Liver (tissue), 9 donors: ENCODE measurements around the gene AP2A2. TPM values are rescaled to one million over a fixed set of nuclear protein-coding genes. Genes with fewer than 3 reads are reported as not detected.
A peak's percentile ranks its signal among the peaks of the same experiment; 100 is the strongest.

Experiments used
- DNase-seq: peaks from one replicate; pipeline ENCODE4 v3.0.0-alpha.2; 2017; ENCODE audit warnings: low spot score
- H3K27ac ChIP-seq, 2 donors: one replicate each; pipeline ENCODE4 v1.7.0; 2013; ENCODE audit warnings: inconsistent platforms in 2 of 2, low read length in 2 of 2, control low read depth in 1 of 2, low read depth in 1 of 2, mild to moderate bottlenecking in 1 of 2
- H3K27me3 ChIP-seq, 4 donors: one replicate each; pipeline versions ENCODE4 v1.6.1 to v1.7.0; 2013; ENCODE audit warnings: low read length in 3 of 4, inconsistent platforms in 1 of 4, mild to moderate bottlenecking in 1 of 4, moderate library complexity in 1 of 4; ENCODE audit not compliant: control insufficient read depth in 4 of 4, insufficient read depth in 4 of 4
- H3K36me3 ChIP-seq, 4 donors: one replicate each; pipeline versions ENCODE4 v1.6.1 to v1.7.0; 2013; ENCODE audit warnings: low read length in 3 of 4, mild to moderate bottlenecking in 3 of 4, low read depth in 1 of 4, moderate library complexity in 1 of 4; ENCODE audit not compliant: control insufficient read depth in 4 of 4, insufficient read depth in 3 of 4
- H3K4me1 ChIP-seq, 4 donors: one replicate each; pipeline versions ENCODE4 v1.6.1 to v1.7.0; 2013; ENCODE audit warnings: low read length in 3 of 4, mild to moderate bottlenecking in 3 of 4, moderate library complexity in 1 of 4; ENCODE audit not compliant: control insufficient read depth in 4 of 4, insufficient read depth in 4 of 4
- H3K4me3 ChIP-seq, 3 donors: one replicate each; pipeline versions ENCODE4 v1.6.1 to v1.7.0; 2013; ENCODE audit warnings: low read length in 3 of 3, control low read depth in 1 of 3, low read depth in 1 of 3, mild to moderate bottlenecking in 1 of 3
- H3K9ac ChIP-seq, 2 donors: one replicate each; pipeline ENCODE4 v1.7.0; 2013; ENCODE audit warnings: low read length in 2 of 2, mild to moderate bottlenecking in 2 of 2, moderate library complexity in 2 of 2, control low read depth in 1 of 2, low read depth in 1 of 2
- H3K9me3 ChIP-seq, 4 donors: one replicate each; pipeline versions ENCODE4 v1.6.1 to v1.7.0; 2013; ENCODE audit warnings: low read length in 3 of 4; ENCODE audit not compliant: control insufficient read depth in 4 of 4
- CTCF ChIP-seq: fragments of 150-350 bp; IDR thresholded peaks from 2 replicates; pipeline ENCODE4 v1.5.1; 2017; ENCODE audit warnings: improper control_type of control experiment, low read depth, low read length; ENCODE audit not compliant: missing input control
- FOXA1 ChIP-seq: IDR thresholded peaks from 2 replicates; pipeline ENCODE4 v1.6.1; 2016; ENCODE audit warnings: antibody characterized with exemption
- FOXA2 ChIP-seq: IDR thresholded peaks from 2 replicates; pipeline ENCODE4 v1.6.1; 2016; ENCODE audit warnings: antibody characterized with exemption
- GABPA ChIP-seq, 2 donors: IDR thresholded peaks in 1 of 2; conservative IDR thresholded peaks in 1 of 2; 2 replicates each; pipeline ENCODE4 v1.6.1; 2016; ENCODE audit warnings: antibody characterized with exemption in 2 of 2, mild to moderate bottlenecking in 1 of 2, moderate library complexity in 1 of 2
- HNF4A ChIP-seq, 2 donors: conservative IDR thresholded peaks; 2 replicates each; pipeline ENCODE4 v1.6.1; 2016; ENCODE audit warnings: antibody characterized with exemption in 2 of 2, mild to moderate bottlenecking in 2 of 2
- JUND ChIP-seq, 2 donors: IDR thresholded peaks; 2 replicates each; pipeline ENCODE4 v1.6.1; 2016; ENCODE audit warnings: antibody characterized with exemption in 2 of 2
- NR2F2 ChIP-seq: IDR thresholded peaks from 2 replicates; pipeline ENCODE4 v1.6.1; 2016; ENCODE audit warnings: antibody characterized with exemption
- REST ChIP-seq: IDR thresholded peaks from 2 replicates; pipeline ENCODE4 v1.6.1; 2016; ENCODE audit warnings: antibody characterized with exemption, mild to moderate bottlenecking
- SP1 ChIP-seq: IDR thresholded peaks from 2 replicates; pipeline ENCODE4 v1.6.1; 2018; ENCODE audit warnings: antibody characterized with exemption, mild to moderate bottlenecking
- TAF1 ChIP-seq: conservative IDR thresholded peaks from 2 replicates; pipeline ENCODE4 v1.6.1; 2016; ENCODE audit warnings: antibody characterized with exemption, mild to moderate bottlenecking
- YY1 ChIP-seq: IDR thresholded peaks from 2 replicates; pipeline ENCODE4 v1.6.1; 2016; ENCODE audit warnings: antibody characterized with exemption, mild to moderate bottlenecking
- WGBS: extraction: QIAGEN DNeasy Blood & Tissue Kit; methylation state at CpG from one replicate; pipeline ENCODE4 v1.1.7; 2013; 5-methylcytosine and 5-hydroxymethylcytosine counted together
- polyA plus RNA-seq, 2 donors: library from polyadenylated mRNA; stranded (reverse) in 1 of 2; unstranded in 1 of 2; fragments of 200-250 nt in 1 of 2; fragments of >200 nt in 1 of 2; fragmentation: Nextera tagmentation in 1 of 2; extraction: Ambion mirVana in 1 of 2; gene quantifications; one replicate each; pipeline versions ENCODE4 v1.2.1 to v1.2.3, GENCODE V29; 2013 to 2015
- total RNA-seq, 2 donors: library from RNA; depleted of rRNA; stranded (reverse); fragments of >200 nt; gene quantifications; one replicate each; pipeline ENCODE4 v1.2.3, GENCODE V29; 2014
- TF ChIP-seq, protein P1 (sequence below): IDR thresholded peaks from 2 replicates; pipeline ENCODE4 v1.6.1; 2016; ENCODE audit warnings: antibody characterized with exemption
- TF ChIP-seq, protein P2 (sequence below): IDR thresholded peaks from 2 replicates; pipeline ENCODE4 v1.6.1; 2016; ENCODE audit warnings: antibody characterized with exemption
- donor health status: healthy.
- donor health status: healthy.
- donor health status: healthy.
- donor health status: healthy.
- donor health status: healthy.

Gene AP2A2
- total and polyA plus RNA-seq, 4 donors: 20.5 to 39.7 (median 23.8) TPM

DNA sequence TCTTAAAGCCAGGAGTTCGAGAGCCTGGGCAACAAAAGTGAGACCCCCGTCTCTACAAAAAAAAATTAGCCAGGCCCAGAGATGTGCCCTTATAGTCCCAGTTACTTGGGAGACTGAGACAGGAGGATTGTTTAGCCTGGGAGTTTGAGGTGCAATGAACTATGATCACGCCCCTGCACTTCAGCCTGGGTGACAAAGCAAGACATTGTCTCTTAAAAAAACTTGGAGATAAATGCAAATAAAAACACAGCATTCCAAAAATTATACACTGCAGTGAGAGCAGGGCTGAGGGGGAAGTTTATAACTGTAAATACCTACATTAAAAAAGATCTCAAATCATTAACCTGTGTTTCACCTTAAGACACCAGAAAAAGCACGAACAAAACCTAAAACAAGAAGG lies 22.1 kb downstream of the AP2A2 start (continued):
- TF ChIP-seq REST: no peak
- TF ChIP-seq TAF1: no peak
- TF ChIP-seq, protein P1, sequence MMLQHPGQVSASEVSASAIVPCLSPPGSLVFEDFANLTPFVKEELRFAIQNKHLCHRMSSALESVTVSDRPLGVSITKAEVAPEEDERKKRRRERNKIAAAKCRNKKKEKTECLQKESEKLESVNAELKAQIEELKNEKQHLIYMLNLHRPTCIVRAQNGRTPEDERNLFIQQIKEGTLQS: no peak

DNA sequence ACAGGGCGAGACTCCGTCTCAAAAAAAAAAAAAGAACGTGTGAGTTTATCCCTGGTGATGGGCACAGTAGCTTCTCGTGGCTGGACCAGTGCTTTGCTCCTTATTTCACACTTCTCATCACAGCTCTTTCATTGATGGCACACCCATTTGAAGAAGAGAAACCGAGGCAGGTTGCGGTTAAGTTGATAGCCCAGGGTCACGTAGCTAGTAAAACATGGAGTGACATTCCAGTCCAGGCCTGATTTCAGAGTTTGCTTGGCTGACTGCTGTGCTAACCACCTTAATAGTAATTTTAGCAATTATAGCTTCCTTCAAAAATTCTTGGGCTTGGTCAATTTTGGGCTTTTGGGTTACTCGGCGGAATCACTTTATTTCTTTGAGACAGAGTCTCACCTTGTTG lies 25.8 kb downstream of the AP2A2 start:
- Histone ChIP-seq H3K4me1 (peaks cover 8 to 47% (median 44%) of the 10 kb centered on the region in 4 donors), H3K9ac (no peak overlapping the region), H3K4me3 (no peak overlapping the region), H3K27me3 (no peaks in the 10 kb centered on the region), H3K27ac (peak overlapping the region in 1 of 2 donors; percentile 89), H3K9me3 (no peaks in the 10 kb centered on the region), H3K36me3 (peaks cover 0 to 4% (median 0%) of the 10 kb centered on the region in 4 donors)
- no peak for DNase-seq
- WGBS: 88% methylated on average over 9 of the region's 9 CpGs
- no peak for TF ChIP-seq GABPA (IDR thresholded peaks at IDR 0.05 in 1 of 2, conservative IDR thresholded peaks at IDR 0.05 in 1 of 2)
- TF ChIP-seq TAF1: no peak
- TF ChIP-seq SP1: no peak
- TF ChIP-seq FOXA2: no peak
- TF ChIP-seq JUND (IDR thresholded peaks at IDR 0.05): no peak
- no peak for TF ChIP-seq FOXA1
- TF ChIP-seq NR2F2: no peak
- TF ChIP-seq, protein P2, sequence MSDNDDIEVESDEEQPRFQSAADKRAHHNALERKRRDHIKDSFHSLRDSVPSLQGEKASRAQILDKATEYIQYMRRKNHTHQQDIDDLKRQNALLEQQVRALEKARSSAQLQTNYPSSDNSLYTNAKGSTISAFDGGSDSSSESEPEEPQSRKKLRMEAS: no peak
- TF ChIP-seq REST: no peak
- no peak for TF ChIP-seq HNF4A (conservative IDR thresholded peaks at IDR 0.05)
- no peak for TF ChIP-seq YY1
- TF ChIP-seq CTCF: no peak
